Skin of body (tissue), 1 donor: Measurements from ENCODE around the gene KRT10. TPM values are rescaled to one million over a fixed set of nuclear protein-coding genes. Genes with fewer than 3 reads are reported as not detected.

Experiments used
- total RNA-seq: library from RNA; depleted of rRNA; stranded (reverse); fragments of >200 nt; gene quantifications from one replicate; pipeline ENCODE4 v1.2.3, GENCODE V29; 2014

KRT10 gene
- total RNA-seq, 1 donor from 2014 or later: 976 TPM

Other genes with a start within 250 kb of the KRT10 start
- gene SMARCE1, start 174.8 kb downstream of the KRT10 start, total RNA-seq: 93.7 TPM
- gene KRT222, start 157.4 kb downstream of the KRT10 start, total RNA-seq: 0.49 TPM
- not detected for gene KRT24, start 118.9 kb downstream of the KRT10 start, total RNA-seq
- gene KRT25, start 67.3 kb downstream of the KRT10 start, total RNA-seq: 608 TPM
- gene KRT26, start 50.4 kb downstream of the KRT10 start, total RNA-seq: 18.3 TPM
- 428 TPM for gene KRT27, start 40.1 kb downstream of the KRT10 start, total RNA-seq
- gene KRT28, start 22.7 kb downstream of the KRT10 start, total RNA-seq: 152 TPM
- 0.10 TPM for gene KRT12, start 44.6 kb upstream of the KRT10 start, total RNA-seq
- 0.39 TPM for gene KRT20, start 62.6 kb upstream of the KRT10 start, total RNA-seq
- 107 TPM for gene KRT23, start 115.0 kb upstream of the KRT10 start, total RNA-seq
- 6.4 TPM for gene KRT39, start 144.3 kb upstream of the KRT10 start, total RNA-seq
- gene KRT40, start 161.7 kb upstream of the KRT10 start, total RNA-seq: 7.7 TPM
- 1.5 TPM for gene KRTAP3-3, start 171.6 kb upstream of the KRT10 start, total RNA-seq
- gene KRTAP3-2, start 177.3 kb upstream of the KRT10 start, total RNA-seq: 2.3 TPM
- 5.3 TPM for gene KRTAP3-1, start 186.5 kb upstream of the KRT10 start, total RNA-seq
- gene KRTAP1-5, start 204.6 kb upstream of the KRT10 start, total RNA-seq: 14.1 TPM
- not detected for gene KRTAP1-4, start 207.6 kb upstream of the KRT10 start, total RNA-seq
- 12.2 TPM for gene KRTAP1-3, start 212.3 kb upstream of the KRT10 start, total RNA-seq
- 7.5 TPM for gene KRTAP1-1, start 218.8 kb upstream of the KRT10 start, total RNA-seq
- gene KRTAP2-1, start 224.7 kb upstream of the KRT10 start, total RNA-seq: 3.4 TPM
- gene KRTAP2-2, start 232.6 kb upstream of the KRT10 start, total RNA-seq: 6.5 TPM
- 0.30 TPM for gene KRTAP2-3, start 237.5 kb upstream of the KRT10 start, total RNA-seq
- gene KRTAP2-4, start 243.3 kb upstream of the KRT10 start, total RNA-seq: 3.3 TPM